ENCODE measurements around the gene CDX1.

Gene CDX1

DNA sequence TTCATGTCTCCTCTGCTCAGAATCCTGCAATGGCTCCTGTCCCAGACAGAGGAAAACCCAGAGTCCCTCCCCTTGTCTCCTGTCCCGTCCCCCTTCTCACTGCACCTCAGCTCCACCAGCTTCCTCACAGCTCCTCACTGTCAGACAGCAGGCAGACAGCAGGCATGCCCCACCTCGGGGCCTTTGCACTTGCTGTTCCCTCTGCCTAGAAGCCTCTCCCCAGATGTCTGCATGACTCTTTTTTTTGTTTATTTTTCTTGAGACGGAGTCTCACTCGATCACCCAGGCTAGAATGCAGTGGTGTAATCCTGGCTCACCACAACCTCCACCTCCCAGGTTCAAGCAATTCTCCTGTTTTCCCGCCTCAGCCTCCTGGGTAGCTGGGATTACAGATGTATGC lies 14.4 kb downstream of the CDX1 start:
- no peak for TF ChIP-seq CTCF (IDR thresholded peaks at IDR 0.05; ENCODE audit: low read depth, low read length, missing control alignments)
- no peak overlapping the region for H3K4me3 ChIP-seq (replicated peaks; ENCODE audit: low read depth, low read length)
- DNase-seq (ENCODE audit: extremely low read depth, low read depth): no peak

DNA sequence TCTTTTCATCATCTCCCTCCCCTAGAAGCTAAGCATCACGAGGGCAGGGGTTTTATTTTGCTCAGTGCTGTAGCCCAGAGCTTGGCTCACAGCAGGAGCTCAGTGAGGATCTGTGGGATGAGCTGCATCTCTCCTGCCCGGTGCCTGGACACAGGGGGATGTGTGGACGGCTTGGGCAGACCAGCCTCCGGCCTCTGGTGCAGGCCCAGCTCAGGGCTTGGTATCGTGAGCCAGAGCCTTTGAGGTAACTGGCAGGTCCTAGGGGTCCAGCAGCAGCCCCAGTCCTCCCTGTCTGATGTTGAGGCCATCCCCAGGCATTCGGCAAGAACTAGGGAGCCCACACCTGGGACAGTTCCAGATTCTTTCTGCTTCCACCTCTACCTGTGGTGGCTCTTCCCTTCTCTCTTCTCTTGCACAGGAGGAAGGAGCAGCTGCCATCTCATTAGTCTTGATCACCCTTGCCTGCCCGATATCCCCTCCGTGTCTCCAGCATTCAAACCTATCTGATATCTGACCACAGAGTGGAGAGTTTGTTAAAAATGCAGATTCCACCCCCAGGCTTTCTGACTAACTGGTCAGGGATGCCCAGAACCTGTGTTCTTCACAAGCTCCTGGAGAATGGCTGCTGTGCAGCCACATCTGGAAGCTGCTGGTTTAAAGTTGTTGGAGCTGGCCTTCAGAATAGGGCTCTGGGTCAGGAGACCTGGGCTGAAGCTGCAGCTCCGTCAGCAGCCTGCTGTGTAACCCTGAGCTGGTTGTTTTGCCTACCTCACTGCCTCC lies 15.4 kb downstream of the CDX1 start:
- H3K4me3 ChIP-seq (replicated peaks; ENCODE audit: low read depth, low read length): no peak overlapping the region
- DNase-seq (ENCODE audit: extremely low read depth, low read depth): no peak
- no peak for TF ChIP-seq CTCF (IDR thresholded peaks at IDR 0.05; ENCODE audit: low read depth, low read length, missing control alignments)

GRCh38 chr5:150182774-150183173 lies 16.2 kb downstream of the CDX1 start:
- TF ChIP-seq CTCF (IDR thresholded peaks at IDR 0.05; ENCODE audit: low read depth, low read length, missing control alignments): no peak
- DNase-seq (ENCODE audit: extremely low read depth, low read depth): no peak
- no peak overlapping the region for H3K4me3 ChIP-seq (replicated peaks; ENCODE audit: low read depth, low read length)

DNA sequence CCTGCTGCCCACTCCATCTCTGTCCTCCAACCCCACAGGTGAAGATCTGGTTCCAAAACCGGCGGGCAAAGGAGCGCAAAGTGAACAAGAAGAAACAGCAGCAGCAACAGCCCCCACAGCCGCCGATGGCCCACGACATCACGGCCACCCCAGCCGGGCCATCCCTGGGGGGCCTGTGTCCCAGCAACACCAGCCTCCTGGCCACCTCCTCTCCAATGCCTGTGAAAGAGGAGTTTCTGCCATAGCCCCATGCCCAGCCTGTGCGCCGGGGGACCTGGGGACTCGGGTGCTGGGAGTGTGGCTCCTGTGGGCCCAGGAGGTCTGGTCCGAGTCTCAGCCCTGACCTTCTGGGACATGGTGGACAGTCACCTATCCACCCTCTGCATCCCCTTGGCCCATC lies 16.9 kb downstream of the CDX1 start:
- TF ChIP-seq CTCF (IDR thresholded peaks at IDR 0.05; ENCODE audit: low read depth, low read length, missing control alignments): no peak
- H3K4me3 ChIP-seq (replicated peaks; ENCODE audit: low read depth, low read length): no peak overlapping the region
- no peak for DNase-seq (ENCODE audit: extremely low read depth, low read depth)

- TF ChIP-seq CTCF (IDR thresholded peaks at IDR 0.05; ENCODE audit: low read depth, low read length, missing control alignments): no peak
- DNase-seq (ENCODE audit: extremely low read depth, low read depth): no peak
- H3K4me3 ChIP-seq (replicated peaks; ENCODE audit: low read depth, low read length): no peak overlapping the region
Measured at GRCh38 chr5:150184006-150184405, 17.4 kb downstream of the CDX1 start.

GRCh38 chr5:150184990-150185912 lies 18.7 kb downstream of the CDX1 start:
- no peak for TF ChIP-seq CTCF (IDR thresholded peaks at IDR 0.05; ENCODE audit: low read depth, low read length, missing control alignments)
- DNase-seq (ENCODE audit: extremely low read depth, low read depth): no peak
- no peak overlapping the region for H3K4me3 ChIP-seq (replicated peaks; ENCODE audit: low read depth, low read length)

Measured in HFF-Myc (cell line).